ENCODE data around the gene IL1RAPL1. TPM values are rescaled to one million over a fixed set of nuclear protein-coding genes. Genes with fewer than 3 reads are reported as not detected.

IL1RAPL1 gene
- total and polyA plus RNA-seq, 2 experiments from 2014 or later: 0.18 to 0.49 TPM

DNA sequence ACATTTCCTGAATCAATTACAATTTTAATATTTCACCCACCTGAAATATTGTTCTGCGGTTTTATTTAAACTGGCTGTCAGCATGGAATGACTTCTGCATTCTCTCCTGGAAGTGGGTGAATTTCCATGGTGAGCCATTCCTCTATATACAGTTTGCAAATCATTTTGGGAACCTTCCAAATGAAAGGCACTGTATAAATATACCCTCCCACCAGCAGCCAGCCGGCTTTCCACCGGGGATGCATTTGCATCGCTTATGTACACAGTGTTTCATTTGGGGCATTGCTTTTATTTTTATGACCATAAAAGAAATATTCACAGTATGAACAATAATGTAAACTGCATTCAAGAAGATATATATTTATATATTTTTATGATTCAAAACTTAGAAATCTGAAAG is 4.7 kb upstream of the IL1RAPL1 start:
- no peaks in the 10 kb centered on the region for H3K36me3 Mint-ChIP-seq (ENCODE audit: low read depth)
- no peaks in the 10 kb centered on the region for H4K20me1 ChIP-seq (replicated peaks; ENCODE audit: insufficient read depth)
- no peak overlapping the region for H3K27ac Mint-ChIP-seq
- H3K4me1 ChIP-seq (ENCODE audit: insufficient read depth): peaks cover 27% of the 10 kb centered on the region
- H3K9me3 Mint-ChIP-seq: no peaks in the 10 kb centered on the region
- ATAC-seq (no peak), DNase-seq (ENCODE audit: low spot score) (no peak)
- H3K27ac ChIP-seq (ENCODE audit: low read depth): no peak overlapping the region
- peaks cover 24% of the 10 kb centered on the region; the same call in 2 of the 3 replicates for H3K4me1 Mint-ChIP-seq
- H3K27me3 Mint-ChIP-seq (ENCODE audit: insufficient read depth, low read depth, poor library complexity): no peaks in the 10 kb centered on the region
- no peaks in the 10 kb centered on the region for H3K9me2 ChIP-seq (ENCODE audit: insufficient read depth)
- H3K27me3 ChIP-seq (ENCODE audit: insufficient read depth): no peaks in the 10 kb centered on the region
- no peak overlapping the region for H3K4me3 ChIP-seq
- H3K4me2 ChIP-seq: no peak overlapping the region
- no peak overlapping the region for H3K4me3 Mint-ChIP-seq
- H3F3A ChIP-seq (replicated peaks; ENCODE audit: low read depth): no peaks in the 10 kb centered on the region
- H3K79me2 ChIP-seq (replicated peaks; ENCODE audit: insufficient read depth): no peaks in the 10 kb centered on the region
- no peak overlapping the region for H2AFZ ChIP-seq
- TF ChIP-seq, protein P1, sequence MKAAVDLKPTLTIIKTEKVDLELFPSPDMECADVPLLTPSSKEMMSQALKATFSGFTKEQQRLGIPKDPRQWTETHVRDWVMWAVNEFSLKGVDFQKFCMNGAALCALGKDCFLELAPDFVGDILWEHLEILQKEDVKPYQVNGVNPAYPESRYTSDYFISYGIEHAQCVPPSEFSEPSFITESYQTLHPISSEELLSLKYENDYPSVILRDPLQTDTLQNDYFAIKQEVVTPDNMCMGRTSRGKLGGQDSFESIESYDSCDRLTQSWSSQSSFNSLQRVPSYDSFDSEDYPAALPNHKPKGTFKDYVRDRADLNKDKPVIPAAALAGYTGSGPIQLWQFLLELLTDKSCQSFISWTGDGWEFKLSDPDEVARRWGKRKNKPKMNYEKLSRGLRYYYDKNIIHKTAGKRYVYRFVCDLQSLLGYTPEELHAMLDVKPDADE (IDR thresholded peaks at IDR 0.05): no peak
- TF ChIP-seq ZNF114 (CRISPR knock-in tag; IDR thresholded peaks at IDR 0.05): no peak
- no peak for TF ChIP-seq POLR2AphosphoS5 (IDR thresholded peaks at IDR 0.05; ENCODE audit: low read depth)
- TF ChIP-seq, protein P2, sequence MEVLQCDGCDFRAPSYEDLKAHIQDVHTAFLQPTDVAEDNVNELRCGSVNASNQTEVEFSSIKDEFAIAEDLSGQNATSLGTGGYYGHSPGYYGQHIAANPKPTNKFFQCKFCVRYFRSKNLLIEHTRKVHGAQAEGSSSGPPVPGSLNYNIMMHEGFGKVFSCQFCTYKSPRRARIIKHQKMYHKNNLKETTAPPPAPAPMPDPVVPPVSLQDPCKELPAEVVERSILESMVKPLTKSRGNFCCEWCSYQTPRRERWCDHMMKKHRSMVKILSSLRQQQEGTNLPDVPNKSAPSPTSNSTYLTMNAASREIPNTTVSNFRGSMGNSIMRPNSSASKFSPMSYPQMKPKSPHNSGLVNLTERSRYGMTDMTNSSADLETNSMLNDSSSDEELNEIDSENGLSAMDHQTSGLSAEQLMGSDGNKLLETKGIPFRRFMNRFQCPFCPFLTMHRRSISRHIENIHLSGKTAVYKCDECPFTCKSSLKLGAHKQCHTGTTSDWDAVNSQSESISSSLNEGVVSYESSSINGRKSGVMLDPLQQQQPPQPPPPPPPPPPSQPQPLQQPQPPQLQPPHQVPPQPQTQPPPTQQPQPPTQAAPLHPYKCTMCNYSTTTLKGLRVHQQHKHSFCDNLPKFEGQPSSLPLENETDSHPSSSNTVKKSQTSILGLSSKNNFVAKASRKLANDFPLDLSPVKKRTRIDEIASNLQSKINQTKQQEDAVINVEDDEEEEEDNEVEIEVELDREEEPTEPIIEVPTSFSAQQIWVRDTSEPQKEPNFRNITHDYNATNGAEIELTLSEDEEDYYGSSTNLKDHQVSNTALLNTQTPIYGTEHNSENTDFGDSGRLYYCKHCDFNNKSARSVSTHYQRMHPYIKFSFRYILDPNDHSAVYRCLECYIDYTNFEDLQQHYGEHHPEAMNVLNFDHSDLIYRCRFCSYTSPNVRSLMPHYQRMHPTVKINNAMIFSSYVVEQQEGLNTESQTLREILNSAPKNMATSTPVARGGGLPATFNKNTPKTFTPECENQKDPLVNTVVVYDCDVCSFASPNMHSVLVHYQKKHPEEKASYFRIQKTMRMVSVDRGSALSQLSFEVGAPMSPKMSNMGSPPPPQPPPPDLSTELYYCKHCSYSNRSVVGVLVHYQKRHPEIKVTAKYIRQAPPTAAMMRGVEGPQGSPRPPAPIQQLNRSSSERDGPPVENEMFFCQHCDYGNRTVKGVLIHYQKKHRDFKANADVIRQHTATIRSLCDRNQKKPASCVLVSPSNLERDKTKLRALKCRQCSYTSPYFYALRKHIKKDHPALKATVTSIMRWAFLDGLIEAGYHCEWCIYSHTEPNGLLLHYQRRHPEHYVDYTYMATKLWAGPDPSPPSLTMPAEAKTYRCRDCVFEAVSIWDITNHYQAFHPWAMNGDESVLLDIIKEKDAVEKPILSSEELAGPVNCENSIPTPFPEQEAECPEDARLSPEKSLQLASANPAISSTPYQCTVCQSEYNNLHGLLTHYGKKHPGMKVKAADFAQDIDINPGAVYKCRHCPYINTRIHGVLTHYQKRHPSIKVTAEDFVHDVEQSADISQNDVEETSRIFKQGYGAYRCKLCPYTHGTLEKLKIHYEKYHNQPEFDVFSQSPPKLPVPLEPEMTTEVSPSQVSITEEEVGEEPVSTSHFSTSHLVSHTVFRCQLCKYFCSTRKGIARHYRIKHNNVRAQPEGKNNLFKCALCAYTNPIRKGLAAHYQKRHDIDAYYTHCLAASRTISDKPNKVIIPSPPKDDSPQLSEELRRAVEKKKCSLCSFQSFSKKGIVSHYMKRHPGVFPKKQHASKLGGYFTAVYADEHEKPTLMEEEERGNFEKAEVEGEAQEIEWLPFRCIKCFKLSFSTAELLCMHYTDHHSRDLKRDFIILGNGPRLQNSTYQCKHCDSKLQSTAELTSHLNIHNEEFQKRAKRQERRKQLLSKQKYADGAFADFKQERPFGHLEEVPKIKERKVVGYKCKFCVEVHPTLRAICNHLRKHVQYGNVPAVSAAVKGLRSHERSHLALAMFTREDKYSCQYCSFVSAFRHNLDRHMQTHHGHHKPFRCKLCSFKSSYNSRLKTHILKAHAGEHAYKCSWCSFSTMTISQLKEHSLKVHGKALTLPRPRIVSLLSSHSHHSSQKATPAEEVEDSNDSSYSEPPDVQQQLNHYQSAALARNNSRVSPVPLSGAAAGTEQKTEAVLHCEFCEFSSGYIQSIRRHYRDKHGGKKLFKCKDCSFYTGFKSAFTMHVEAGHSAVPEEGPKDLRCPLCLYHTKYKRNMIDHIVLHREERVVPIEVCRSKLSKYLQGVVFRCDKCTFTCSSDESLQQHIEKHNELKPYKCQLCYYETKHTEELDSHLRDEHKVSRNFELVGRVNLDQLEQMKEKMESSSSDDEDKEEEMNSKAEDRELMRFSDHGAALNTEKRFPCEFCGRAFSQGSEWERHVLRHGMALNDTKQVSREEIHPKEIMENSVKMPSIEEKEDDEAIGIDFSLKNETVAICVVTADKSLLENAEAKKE (CRISPR knock-in tag; IDR thresholded peaks at IDR 0.05): no peak
- no peak for TF ChIP-seq JUNB (IDR thresholded peaks at IDR 0.05; ENCODE audit: unreplicated experiment)
- no peak for TF ChIP-seq CREB1 (CRISPR knock-in tag; IDR thresholded peaks at IDR 0.05; ENCODE audit: low read depth)
- no peak for TF ChIP-seq STAT1 (IDR thresholded peaks at IDR 0.05; ENCODE audit: unreplicated experiment)
- TF ChIP-seq, protein P3, sequence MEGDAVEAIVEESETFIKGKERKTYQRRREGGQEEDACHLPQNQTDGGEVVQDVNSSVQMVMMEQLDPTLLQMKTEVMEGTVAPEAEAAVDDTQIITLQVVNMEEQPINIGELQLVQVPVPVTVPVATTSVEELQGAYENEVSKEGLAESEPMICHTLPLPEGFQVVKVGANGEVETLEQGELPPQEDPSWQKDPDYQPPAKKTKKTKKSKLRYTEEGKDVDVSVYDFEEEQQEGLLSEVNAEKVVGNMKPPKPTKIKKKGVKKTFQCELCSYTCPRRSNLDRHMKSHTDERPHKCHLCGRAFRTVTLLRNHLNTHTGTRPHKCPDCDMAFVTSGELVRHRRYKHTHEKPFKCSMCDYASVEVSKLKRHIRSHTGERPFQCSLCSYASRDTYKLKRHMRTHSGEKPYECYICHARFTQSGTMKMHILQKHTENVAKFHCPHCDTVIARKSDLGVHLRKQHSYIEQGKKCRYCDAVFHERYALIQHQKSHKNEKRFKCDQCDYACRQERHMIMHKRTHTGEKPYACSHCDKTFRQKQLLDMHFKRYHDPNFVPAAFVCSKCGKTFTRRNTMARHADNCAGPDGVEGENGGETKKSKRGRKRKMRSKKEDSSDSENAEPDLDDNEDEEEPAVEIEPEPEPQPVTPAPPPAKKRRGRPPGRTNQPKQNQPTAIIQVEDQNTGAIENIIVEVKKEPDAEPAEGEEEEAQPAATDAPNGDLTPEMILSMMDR (conservative IDR thresholded peaks at IDR 0.05; ENCODE audit: low read depth in 2 of 2): no peak
- TF ChIP-seq EZH2phosphoT487 (IDR thresholded peaks at IDR 0.05; ENCODE audit: unreplicated experiment): no peak
- no peak for TF ChIP-seq NANOG (IDR thresholded peaks at IDR 0.05; ENCODE audit: borderline replicate concordance)
- no peaks in the 10 kb centered on the region for H3K36me3 ChIP-seq (ENCODE audit: insufficient read depth)

Measured in GM23338 (cell line).